Skin of body (tissue), 2 donors: ENCODE measurements around the gene CARM1. TPM values are rescaled to one million over a fixed set of nuclear protein-coding genes. Genes with fewer than 3 reads are reported as not detected.
"Not testable (repeated sequence)": the region's sequence is repeated elsewhere in the genome, so short reads cannot be mapped to it uniquely, and the experiment has no call there.

Experiments used
- DNase-seq: peaks from one replicate; lab custom pipeline; 2025; lab: John Stamatoyannopoulos, UW
- total RNA-seq: library from RNA; depleted of rRNA; stranded (reverse); fragments of >200 nt; gene quantifications from one replicate; pipeline ENCODE4 v1.2.3, GENCODE V29; 2014

The CARM1 gene
- total RNA-seq, result 19.2 TPM

- DNase-seq, result peak; percentile 99
Measured at GRCh38 chr19:10870955-10871603, at the start of gene CARM1. Gene CARM1, plus strand, starts transcription at chr19:10871553. Its CDS starts 150 bp downstream, at chr19:10871703.

DNA sequence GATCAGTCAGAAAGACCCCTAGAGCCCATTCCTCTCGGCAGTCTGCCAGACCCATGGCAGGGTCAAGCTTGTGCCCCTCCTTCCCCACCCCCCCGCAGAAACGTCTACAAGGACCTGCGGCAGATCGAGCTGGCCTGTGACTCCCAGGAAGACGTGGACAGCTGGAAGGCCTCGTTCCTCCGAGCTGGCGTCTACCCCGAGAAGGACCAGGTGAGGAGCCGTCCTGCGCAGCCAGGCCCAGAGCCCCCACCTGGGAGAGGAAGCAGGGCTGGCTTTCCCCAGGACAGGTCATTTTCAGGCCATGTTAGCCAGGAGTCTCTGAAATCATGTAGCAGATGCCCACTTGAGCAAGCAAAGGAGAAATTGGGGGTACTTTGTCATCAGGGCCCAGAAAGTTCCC is 47.7 kb upstream of the CARM1 start:
- DNase-seq, result no peak

DNA sequence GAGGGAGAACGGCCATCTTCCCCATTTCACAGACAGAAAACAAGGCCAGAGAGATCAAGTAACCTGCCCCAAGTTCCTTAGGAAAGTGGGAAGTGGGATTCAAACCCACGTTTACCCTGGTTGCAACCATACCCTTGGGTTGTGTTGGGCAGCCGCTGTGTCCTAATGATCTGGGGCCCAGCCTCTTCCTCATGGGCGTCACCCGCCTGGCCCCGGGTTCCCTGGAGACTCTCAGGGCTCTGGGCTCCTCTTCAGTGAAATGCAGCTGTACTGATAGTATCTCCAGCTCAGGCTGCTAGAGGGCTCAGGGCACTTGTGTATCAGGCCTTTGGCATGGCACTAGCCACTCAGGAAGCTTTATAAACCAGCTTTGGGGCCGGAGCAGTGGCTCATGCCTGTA is 45.1 kb upstream of the CARM1 start:
- DNase-seq, result no peak

GRCh38 chr19:10826846-10827245 is 44.5 kb upstream of the CARM1 start:
- no peak for DNase-seq

DNA sequence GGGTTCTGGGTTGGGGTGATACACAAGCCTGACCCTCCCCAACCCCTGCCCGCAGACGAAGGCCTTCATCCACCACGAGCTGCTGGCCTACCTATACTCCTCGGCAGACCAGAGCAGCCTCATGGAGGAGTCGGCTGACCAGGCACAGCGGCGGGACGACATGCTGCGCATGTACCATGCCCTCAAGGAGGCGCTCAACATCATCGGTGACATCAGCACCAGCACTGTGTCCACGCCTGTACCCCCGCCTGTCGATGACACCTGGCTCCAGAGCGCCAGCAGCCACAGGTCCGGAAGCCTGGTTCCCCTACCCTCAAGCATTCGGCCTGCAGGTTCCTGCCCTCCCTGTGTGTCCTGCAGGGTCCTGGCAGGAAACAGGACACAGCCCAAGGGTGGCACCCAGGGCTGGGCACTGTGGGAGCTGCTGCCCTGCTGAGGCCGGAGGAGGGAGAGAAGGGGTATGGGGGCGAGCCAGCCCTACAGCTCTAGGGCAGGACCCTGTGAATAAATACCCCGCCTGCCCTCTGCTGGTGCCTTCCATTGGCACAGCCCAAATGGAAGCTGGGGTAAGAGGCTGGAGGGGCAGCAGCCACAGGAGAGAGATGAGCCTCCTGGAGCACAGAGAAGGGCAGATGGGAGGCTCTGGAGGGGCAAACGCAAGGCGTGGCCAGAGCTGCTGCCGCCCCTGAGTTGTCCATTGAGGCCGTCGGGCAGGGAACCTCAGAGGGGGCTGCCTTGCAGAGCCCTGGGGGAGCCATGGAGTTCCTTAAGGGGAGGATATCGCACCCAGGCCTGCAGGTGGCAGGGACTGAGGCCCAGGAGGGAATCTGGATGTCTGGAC is 42.2 kb upstream of the CARM1 start:
- DNase-seq, result no peak

DNA sequence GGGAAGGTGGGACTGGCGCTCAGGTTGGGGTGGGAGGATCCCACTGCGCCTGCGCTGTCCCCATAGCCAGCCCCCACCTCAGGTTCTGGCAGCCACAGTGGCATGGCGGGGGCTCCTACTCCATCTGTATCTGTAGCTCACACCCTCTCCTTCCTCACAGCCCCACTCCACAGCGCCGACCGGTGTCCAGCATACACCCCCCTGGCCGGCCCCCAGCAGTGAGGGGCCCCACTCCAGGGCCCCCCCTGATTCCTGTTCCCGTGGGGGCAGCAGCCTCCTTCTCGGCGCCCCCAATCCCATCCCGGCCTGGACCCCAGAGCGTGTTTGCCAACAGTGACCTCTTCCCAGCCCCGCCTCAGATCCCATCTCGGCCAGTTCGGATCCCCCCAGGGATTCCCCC is 41.4 kb upstream of the CARM1 start:
- DNase-seq, result no peak

- DNase-seq, result no peak
Measured at GRCh38 chr19:10830370-10830769, 41.0 kb upstream of the CARM1 start.

DNA sequence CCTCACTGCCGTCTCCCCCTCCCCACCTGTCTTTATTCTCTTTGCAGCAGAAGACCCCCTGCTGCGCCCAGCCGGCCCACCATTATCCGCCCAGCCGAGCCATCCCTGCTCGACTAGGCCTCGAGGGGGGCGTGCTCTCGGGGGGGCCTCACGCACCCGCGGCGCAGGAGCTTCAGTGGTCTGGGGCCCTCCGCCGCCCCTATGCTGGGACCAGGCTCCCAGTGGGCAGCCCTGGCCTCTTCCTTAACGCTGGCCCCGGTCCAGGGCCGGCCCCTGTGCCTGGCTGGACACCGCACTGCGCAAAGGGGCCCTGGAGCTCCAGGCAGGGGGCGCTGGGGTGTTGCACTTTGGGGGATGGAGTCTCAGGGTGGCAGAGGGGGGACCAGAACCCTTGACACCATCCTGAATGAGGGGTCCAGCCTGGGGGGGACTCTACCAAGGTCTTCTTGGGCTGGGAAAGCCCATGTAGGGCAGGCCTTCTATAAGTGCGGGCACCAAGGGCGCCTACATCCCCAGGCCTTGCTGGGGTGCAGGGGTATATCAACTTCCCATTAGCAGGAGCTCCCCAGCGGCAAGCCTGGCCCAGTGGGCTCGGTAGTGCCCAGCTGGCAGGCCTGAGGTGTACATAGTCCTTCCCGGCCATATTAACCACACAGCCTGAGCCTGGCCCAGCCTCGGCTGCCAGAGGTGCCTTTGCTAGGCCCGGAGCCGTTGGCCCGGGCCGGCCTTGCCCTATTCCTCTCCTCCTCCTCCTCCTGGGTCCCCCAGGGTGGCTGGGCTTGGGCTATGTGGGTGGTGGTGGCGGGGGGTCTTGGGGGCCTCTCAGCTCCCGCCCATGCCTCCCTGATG is 40.2 kb upstream of the CARM1 start:
- no peak for DNase-seq

DNA sequence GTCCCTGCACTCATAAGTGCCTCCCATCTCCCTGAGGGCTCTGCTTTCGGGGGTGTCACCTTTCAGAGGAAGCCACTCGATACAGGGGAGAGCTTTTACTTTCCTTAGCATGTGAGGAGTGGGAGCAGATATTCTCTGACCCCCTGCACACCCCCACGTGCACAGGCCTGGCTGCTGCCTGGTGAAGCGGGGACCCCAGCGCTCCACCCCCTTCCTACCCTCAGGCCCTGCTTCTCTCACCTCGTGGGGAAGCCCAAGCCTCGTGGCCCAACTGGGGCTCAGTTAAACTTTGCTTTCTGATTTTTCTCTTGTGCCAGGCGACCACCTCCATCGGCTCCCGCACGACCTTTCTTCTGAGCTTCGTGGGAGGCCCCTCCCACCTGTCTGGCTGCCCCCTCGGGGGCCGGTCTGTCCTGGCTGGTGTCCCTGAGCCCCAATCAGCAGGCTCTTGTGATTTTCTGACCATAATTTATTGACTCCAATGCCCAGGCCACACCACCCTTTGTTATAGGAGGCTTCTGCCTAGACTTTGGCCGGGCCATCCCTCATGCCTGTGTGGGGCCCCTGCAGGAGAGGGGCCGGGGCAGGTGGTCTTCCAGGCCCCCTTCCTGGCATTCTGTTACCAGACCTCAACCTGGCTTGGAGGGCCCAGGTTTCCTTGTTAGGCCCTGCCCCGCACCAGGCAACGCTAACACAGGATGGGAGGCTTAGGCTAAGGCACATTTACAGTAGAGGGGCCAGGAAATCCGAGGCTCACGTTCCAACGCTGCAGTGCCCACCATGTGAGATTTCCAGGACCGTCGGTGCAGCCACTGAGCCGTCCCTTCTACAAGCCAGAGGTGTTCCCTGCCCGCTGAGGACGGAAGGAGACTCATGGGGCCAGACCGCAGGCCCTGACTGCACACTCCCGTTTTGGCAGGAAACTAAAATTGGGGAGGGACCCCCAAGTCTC is 39.1 kb upstream of the CARM1 start:
- DNase-seq, result no peak

GRCh38 chr19:10832939-10833296 is 38.4 kb upstream of the CARM1 start:
- no peak for DNase-seq

DNA sequence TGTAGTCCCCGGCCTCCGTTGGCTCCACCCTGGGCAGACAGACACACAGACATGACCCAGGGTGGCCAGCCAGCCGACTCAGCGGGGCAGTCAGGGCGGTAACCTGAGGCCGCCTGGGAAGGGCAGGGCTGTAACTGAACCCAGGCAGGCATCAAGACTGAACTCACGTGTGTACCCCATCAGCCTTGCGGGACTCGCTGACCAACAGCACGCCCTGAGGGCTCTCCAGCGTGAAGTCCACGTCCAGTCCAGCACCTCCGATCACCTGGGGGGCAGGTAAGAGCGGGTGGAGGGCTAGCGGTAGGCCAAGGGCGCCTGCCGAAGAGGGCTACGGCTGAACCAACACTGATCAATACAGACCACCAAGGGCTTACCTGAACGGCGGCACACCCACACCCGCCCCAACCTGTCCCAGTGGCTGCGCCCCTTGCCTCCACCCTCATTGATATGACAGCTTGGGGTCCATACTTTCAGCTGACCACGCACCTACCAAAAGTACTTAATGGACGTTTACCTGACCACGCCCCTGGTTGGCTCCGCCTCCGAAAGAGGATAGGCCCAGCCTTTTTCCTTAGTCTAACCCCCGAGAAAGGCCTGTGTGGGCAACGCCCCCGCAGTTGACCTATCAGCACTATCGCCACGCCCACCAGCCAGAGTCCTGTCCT is 36.1 kb upstream of the CARM1 start:
- no peak for DNase-seq

DNA sequence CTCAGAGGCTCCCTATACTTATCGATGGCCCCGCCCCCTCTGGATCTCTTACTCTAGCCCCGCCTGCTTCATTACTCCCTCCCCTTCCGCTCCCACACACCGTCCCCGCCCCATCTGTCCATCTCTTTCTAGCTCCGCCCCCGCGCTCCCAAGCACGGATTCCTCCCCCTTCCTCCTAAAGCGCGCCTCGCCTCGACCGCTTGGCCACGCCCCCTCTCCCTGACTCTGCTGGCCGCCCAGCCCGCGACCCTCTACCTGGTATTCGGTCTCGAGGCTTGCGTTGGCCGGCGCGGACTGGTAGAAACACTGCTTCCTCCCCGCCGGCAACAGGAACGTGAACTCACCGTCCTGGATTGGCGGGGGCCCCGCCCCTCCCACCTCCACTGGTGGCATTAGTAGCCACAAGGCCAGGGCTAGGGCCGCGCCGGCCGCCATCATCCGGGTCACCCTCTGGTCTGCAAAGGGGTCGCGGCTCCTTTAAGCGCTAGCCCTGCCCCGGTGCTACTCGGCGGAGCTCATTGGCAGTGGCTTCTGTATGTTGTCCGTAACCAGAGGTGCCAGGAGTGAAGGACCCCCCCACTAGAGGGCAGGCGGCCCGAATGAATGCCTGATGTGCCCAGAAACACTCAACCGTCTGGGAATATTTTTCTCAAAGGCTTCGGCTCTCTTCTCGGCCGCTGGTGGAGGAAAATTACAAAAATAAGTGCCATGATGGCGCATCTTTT is 35.4 kb upstream of the CARM1 start, which contains the start of gene TMED1:
Gene TMED1 (minus strand): TSS at position 459 of the 725 bp plus-strand sequence. CDS start 21 bp downstream, at position 438.
- peak; percentile 96 for DNase-seq

- DNase-seq, result no peak
Measured at GRCh38 chr19:10836479-10837330, 34.6 kb upstream of the CARM1 start.

- DNase-seq, result not testable (repeated sequence)
Measured at GRCh38 chr19:10837649-10838048, 33.7 kb upstream of the CARM1 start.

DNA sequence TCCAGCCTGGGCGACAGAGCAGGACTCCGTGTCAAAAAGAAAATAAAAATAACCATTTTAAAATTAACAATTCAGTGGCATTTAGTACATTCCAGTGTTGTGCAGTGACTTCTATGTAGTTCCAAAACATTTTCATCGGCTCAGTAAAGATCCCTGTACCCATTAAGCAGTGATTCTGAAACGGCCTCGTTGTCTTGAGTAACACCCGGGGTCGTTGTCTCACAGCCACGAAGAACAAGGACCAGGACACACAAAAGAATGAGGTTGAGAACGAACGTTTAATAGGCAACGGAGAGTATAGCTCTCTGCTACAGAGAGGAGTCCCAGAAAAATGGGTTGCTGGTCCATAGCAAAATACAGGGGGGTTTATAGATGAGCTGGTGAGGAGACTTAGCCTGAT is 33.0 kb upstream of the CARM1 start:
- no peak for DNase-seq

DNA sequence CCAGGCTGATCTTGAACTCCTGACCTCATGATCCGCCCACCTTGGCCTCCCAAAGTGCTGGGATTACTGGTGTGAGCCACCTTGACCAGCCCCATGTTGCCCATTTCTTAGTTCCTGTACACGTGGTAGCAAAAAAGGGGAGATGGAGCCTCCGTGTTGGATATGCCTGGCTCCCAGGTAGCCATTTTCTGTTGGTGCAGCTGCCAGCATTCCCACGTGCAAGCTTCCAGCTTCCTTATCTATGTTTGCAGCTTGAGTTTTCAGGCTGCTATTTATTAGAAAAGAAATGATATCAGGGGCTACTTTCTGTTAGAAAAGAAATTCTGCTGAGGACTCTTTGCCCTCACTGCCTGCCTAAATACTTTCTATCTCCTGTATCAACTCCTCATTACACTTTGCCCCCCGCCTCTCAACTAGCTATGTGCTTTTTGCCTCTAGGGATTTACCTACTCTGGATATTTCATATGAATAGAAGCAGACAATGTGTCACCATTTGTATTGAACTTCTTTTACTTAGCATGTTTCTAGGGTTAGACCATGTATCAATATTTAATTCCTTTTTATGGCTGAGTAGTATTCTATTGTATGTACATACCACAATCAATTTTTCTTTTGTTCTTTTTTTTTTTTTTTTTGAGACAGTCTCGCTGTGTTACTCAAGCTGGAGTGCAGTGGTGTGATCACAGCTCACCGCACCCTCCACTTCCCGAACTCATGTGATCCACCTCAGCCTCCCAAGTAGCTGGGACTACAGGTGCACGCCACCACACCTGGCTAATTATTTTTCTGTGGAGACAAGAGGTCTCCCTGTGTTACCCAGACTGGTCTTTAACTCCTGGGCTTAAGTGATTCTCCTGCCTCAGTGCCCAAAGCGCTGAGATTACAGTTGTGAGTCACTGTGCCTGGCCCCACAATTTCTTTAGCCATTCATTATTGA is 32.0 kb upstream of the CARM1 start:
- no peak for DNase-seq

DNA sequence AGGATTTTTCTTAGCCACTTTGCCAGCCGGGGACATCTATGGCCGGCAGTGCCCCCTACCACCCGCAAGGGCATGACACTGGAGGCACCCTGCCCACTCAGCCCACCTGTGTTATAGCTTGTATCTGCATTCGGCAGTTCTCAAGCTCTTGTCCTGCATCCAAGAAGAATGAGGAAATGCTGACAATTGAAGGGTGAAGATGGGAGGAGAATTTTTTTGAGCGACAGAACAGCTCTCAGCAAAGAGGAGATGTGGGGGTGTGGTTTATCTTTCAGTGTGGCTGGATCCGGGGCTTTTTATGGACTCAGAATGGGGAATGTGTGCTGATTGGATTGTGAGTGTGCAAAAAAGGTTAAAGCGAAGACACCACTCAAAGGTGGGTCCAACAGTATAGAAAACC is 28.6 kb upstream of the CARM1 start:
- no peak for DNase-seq
